ENCODE results near the gene CHAF1A.

Gene CHAF1A

GRCh38 chr19:4456476-4456842 is 54.0 kb downstream of the CHAF1A start:
- DNase-seq (ENCODE audit: low spot score), result peak; percentile 25

- no peak for DNase-seq (ENCODE audit: low spot score)
Measured at GRCh38 chr19:4456843-4457653, 54.6 kb downstream of the CHAF1A start.

GRCh38 chr19:4457654-4458395 is 55.4 kb downstream of the CHAF1A start, which contains the start of gene UBXN6:
Gene UBXN6 (minus strand): TSS chr19:4457794. CDS start chr19:4457697, 97 bp downstream.
- peak; percentile 96 for DNase-seq (ENCODE audit: low spot score)

DNA sequence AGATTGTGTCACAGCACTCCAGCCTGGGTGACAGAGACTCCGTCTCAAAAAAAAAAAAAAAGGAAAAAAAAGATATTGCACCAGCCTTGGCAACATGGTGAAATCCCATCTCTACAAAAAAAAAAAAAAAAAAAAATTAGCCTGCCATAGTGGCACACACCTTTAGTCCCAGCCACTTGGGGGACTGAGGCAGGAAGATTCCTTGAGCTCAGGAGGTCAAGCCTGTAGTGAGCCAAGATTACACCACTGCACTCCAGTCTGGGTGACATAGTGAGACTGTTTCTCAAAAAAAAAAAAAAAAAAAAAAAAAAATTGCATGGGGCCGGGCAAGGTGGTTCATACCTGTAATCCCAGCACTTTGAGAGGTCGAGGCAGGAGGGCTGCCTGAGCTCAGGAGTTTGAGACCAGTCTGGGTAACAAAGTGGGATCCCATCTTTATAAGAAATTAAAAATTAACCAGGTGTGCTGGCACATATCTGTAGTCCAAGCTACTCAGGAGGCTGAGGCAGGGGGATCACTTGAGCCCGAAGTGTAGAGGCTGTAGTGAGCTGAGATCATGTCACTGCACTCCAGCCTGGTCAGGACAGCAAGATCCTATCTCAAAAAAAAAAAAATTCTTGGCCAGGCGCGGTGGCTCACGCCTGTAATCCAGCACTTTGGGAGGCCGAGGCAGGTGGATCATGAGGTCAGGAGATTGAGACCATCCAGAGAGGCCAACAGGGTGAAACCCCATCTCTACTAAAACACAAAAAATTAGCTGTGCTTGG is 62.6 kb downstream of the CHAF1A start:
- no peak for DNase-seq (ENCODE audit: low spot score)

DNA sequence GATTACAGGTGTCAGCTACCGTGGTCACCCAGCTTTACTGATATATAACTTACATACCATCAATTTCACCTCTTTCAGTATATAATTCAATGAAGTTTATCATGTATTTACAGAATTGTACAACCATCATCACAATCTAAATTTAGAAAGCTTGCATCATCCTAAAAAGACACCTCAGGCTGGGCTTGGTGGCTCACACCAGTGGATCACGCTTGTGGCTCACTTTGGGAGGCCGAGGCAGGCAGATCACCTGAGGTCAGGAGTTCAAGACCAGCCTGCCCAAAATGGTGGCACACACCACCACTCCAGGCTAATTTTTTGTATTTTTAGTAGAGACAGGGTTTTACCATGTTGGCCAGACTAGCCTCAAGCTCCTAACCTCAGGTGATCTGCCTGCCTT is 65.4 kb downstream of the CHAF1A start:
- DNase-seq (ENCODE audit: low spot score), result no peak

- DNase-seq (ENCODE audit: low spot score), result peak; percentile 100
Measured at GRCh38 chr19:4471403-4472173, 69.1 kb downstream of the CHAF1A start.

GRCh38 chr19:4472174-4472974 is 69.9 kb downstream of the CHAF1A start, which contains the start of gene HDGFL2:
Gene HDGFL2 (plus strand): TSS chr19:4472297. CDS start chr19:4472351, 54 bp downstream.
- DNase-seq (ENCODE audit: low spot score), result no peak

- DNase-seq (ENCODE audit: low spot score), result no peak
Measured at GRCh38 chr19:4473011-4473762, 70.7 kb downstream of the CHAF1A start.

DNA sequence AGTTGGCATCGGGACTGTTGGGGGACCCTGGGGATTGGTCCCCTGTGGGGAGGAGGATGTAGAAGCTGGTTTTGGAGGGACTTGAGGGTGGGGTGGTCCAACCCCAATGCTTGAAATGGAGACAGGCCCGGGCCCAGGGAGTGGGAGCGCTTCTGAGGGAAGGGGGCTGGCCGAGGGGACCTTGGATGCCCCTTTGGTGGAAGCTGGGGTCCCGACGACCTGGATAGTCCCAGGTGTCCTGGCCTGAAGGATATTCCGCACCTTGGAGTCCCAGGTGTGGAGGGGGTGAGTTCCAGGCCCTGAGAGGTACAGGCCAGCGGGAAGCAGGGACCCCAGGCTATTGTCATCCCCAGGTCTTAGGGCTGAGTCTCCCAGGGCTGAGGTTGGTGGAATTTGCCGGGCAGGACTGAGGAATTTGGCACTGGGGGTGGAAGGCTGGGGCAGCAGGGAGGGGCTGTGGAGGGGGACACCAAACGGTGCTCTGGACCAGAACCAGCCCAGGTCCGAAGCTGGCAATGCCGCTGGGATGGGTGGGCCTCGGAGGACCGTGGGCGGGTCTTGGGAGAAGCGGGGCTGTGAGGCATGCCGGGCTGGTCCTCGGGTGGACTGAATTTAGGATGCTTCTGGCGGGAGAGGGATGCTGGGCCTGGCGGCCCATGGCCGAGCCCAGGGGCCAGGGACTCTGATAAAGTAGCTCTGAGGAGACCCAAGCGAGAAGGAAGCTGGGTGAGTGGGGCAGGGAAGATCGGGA is 71.5 kb downstream of the CHAF1A start:
- DNase-seq (ENCODE audit: low spot score), result no peak

DNA sequence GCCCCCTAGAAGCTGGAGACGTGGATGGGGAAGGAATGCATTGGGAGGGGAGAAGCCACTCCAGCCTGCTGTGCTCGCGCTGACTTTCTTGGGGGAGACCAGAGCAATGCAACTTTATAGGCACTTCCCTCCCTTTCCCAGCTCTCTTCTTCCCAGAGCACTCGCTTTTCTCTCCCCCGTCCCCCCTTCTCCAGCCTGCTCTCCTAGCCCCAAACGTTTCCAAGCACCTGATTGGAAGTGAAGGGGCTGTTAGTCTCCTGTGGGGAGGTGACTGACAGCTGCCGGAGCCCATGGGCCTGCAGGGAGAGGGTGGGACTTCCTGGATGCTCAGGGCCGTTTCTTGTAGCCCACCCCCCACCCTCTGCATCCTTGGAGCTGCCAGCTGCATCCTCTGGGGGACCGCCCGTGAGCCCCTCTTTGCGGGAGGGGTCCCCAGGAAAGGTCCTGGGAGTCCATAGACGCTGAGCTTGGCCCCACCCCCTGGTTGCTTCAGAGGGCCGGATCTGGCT is 72.1 kb downstream of the CHAF1A start:
- DNase-seq (ENCODE audit: low spot score), result peak; percentile 63

GRCh38 chr19:4477034-4477801 is 74.8 kb downstream of the CHAF1A start:
- DNase-seq (ENCODE audit: low spot score), result no peak

DNA sequence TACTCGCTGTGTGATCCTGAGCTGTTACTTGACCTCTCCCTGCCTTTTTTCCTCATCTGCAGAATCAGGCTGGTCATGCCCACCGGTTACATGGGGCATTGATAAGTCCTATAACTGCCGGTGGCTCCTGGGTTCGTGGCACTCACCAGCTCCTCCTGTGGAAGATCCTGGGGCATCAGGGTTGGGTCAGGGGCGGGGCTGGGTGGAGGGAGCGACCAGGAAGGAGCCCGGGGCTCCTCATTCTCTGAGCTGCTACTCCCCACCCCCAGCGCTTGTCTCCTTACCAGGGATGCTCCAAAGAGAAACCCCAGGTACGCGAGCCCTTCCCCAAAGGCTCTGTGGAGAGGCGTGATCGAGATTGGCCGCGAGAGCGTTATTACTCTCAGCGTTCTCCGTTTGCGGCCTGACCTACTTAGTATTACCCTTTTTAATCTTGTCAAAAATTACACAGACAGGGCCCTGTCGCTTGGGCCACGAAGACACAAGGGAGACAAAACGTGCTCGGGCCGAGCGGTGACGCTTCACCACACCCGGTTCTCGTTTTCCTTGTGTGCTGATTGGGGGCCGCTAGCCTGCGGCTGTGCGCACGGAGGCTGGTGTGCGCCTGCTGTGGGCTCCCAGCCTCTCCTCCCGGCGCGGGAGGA is 80.4 kb downstream of the CHAF1A start:
- no peak for DNase-seq (ENCODE audit: low spot score)

GRCh38 chr19:4483385-4483784 is 80.9 kb downstream of the CHAF1A start:
- no peak for DNase-seq (ENCODE audit: low spot score)

- DNase-seq (ENCODE audit: low spot score), result no peak
Measured at GRCh38 chr19:4487572-4487971, 85.1 kb downstream of the CHAF1A start.

DNA sequence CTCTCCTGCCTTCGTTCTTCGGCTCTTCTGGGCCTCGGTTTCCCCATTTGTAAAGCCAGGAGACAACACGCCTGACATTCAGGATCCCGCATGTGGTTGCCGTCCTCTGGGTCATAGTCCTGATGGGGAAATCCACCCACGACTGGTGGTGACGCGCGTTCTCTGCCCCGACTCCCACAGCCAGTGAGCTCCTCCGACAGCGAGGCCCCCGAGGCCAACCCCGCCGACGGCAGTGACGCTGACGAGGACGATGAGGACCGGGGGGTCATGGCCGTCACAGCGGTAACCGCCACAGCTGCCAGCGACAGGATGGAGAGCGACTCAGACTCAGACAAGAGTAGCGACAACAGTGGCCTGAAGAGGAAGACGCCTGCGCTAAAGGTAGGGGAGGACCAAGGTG is 86.1 kb downstream of the CHAF1A start:
- no peak for DNase-seq (ENCODE audit: low spot score)

GRCh38 chr19:4491446-4491845 is 89.0 kb downstream of the CHAF1A start:
- DNase-seq (ENCODE audit: low spot score), result no peak

GRCh38 chr19:4492337-4493103 is 90.1 kb downstream of the CHAF1A start:
- no peak for DNase-seq (ENCODE audit: low spot score)

Measured in pons (tissue), 1 donor.